Measurements from ENCODE around the gene USP40.

The USP40 gene

DNA sequence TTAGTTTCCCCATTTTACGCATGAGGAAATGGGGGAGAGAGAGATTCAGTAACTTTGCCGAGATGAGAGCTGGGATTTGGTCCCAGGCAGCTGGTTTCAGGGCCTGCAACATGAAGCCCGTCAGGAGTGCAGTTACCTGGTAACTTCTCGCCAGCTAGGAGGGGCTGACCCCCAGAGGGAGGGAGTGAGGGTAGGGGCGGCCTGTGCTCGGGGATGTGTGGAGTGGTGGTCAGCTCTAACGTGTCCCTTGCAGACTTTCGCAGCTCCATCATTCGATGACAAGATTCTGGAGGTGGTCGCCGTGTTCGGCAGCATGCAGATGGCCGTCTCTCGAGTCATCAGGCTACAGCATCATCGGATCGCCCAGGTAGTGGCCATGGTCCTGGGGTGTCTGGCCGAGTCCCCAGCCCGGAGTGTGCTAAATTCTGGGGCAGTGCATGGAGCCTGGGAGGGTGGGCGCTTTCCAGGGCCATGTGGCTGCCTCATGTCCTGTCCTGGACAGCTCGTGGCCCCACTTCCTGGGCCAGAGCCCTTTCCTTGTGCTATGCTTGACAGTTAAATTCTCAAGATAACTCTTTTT, 108.5 kb downstream of the USP40 start:
- DNase-seq = no peak

DNA sequence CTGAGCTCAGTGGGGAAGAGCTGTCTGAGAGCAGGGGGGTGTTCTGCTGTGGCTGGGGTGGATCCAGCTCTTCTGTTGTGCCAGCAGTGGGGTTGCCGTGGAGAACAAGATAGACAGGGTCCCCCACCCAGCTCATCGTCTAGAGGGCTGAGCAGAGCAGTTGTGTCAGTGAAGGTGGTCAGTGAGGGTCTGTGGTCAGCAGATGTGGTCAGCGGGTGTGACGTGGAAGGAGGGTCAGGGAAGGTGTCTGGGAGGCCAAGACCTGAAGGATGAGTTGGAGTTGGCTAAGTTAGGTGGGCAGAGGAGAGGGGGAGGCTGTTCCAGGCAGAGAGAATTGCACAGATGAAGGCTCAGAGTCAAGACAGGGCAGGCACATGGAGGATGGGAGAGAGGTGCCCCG, 109.2 kb downstream of the USP40 start:
- DNase-seq = no peak

DNA sequence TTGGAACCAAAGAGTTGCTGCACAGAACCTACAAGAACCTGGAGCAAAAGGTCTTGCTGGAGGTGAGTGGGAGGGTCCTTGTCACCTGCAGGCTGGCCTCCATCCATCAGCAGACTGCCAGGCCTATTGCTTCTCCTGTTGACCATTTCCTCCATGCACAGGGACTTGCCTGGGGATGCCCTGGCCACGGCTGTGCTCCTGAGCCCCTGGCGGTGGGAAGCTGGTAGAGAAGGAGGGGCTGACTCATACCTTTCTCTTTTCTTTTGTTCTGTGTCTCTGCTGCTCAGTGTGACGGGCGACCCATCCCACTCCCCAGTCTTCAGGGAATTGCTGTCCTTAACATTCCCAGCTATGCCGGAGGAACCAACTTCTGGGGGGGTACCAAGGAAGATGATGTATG, 109.6 kb downstream of the USP40 start:
- DNase-seq = no peak

DNA sequence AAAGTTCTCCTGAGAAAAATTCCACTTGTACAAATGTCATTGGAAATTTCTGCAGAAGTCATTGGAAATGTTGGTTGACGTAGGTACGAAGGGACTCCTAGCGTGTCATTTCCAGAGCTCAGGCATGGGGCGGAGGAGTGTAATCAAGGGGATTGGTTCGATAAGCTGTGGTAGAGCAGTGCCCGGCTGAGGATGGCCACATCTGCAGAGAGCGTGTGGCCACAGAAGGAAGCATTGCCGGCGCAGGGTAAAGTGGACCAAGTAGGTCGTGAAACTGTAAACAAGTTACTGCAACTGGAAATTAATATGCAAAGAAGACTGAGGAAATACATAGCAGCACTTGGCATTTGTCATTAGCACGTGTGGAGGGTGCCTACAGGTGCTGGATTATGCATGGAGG, 110.5 kb downstream of the USP40 start:
- DNase-seq = no peak

DNA sequence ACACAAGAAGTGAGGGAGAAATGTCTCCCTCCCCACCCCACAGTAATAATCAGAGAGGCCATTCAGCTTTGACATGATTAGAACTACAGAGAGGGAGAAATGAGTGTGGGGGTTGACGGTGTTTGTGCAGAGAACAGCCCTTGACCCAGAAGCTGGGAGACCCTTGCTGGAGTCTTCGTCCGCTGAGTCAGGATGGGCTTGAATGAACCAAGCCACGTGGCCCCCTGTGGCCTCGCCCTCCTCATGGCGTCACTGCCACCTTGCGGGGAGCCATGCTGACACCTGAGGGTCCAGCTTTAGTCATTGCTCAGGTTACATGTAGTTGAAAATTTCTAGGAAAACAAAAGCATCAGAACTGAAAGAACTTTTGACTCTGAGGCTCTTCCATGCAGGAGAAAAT, 111.1 kb downstream of the USP40 start:
- no peak for DNase-seq

DNA sequence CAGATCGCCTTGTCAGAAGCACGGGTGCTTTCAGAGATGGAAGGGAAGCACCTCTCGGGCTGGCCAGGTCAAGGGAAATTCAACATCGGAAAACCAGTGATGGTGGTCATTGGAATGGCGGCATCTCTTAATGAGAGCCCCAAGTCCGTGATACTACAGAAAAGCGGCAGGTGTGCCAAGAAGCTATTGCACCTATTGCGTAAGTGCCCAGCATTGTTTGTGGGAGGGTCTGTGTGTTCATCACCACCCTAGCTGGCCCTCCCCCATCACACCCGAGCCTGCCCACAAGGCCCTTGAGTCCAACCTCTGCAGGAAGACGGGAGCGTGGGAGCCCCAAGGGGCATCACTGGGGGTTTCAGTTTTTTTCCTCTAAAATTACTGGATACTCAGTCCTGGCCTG, 111.6 kb downstream of the USP40 start:
- no peak for DNase-seq

DNA sequence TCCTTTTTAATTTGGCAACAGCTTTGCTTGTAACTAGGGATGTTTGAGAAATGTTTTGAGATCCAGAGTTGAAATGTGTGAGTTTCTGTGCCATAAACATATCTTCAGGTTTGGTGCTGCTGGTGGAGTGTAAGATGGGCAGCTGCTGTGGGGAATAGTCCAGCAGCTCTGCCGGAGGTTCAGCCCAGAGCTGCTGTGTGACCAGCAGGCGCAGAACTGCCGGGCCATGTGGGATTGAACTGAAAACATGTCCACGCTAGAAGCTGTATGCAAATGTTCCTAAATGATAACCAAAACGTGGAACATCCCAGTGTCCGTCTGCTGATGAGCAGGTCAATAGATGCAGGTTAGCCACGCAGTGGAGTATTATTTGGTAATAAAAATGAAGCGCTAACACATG, 112.7 kb downstream of the USP40 start:
- no peak for DNase-seq

DNA sequence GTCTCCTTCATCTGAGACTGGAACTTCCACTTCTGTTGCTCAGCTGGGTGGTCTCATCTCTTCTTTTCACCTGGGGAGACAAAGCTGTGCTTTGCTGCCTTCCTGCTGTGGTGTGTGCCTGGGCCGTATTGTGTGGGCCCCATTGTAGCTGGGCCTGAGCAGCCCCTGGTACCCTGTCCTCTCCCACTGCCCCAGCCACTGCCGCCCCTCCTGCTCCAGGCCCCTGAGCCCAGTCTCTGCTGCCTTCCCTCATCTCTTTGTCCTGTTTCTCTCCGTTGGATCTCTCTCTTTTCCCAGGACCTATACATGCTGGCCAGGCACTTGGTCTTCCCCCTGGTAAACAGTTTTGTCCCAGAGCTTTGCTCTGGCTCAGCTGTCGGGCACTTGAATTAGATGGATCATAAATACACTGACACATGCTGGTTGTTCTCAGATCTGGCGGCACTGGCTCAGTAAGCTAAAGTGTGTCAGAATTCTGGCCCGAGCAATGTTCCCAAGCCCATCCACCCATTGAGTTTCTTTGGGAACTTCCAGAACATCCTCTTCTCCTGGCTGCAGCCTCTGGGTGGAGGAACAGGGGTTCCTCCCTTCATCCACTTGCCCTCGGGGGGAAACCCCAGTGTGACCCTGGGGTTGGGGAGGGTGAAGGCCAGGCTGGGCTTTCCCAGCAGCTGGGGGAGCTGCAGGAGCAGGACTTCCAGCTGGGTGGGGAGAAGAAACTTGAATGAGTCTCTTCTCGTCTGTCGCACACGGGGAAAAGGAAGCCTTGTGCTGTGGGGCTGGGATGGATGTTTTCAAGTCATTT, 113.3 kb downstream of the USP40 start:
- DNase-seq = no peak

DNA sequence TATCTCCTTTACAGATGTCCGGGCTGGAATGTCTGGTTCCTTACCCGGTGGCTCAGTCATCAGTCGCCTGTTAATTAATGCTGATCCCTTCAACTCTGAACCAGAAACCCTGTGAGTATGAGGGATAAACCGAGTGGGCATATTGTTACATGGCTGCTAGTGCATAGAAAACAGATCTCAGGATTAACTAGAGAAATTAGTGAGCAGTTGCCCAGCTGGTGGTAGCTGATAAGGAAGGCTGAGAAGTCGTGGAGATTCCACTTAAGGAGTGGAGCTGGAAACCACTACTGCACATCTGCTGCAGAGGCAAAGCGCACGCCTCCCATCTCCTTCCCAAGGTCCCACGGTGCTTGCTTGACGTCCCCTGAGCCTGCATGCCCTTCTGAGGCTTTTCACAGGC, 114.6 kb downstream of the USP40 start:
- no peak for DNase-seq

DNA sequence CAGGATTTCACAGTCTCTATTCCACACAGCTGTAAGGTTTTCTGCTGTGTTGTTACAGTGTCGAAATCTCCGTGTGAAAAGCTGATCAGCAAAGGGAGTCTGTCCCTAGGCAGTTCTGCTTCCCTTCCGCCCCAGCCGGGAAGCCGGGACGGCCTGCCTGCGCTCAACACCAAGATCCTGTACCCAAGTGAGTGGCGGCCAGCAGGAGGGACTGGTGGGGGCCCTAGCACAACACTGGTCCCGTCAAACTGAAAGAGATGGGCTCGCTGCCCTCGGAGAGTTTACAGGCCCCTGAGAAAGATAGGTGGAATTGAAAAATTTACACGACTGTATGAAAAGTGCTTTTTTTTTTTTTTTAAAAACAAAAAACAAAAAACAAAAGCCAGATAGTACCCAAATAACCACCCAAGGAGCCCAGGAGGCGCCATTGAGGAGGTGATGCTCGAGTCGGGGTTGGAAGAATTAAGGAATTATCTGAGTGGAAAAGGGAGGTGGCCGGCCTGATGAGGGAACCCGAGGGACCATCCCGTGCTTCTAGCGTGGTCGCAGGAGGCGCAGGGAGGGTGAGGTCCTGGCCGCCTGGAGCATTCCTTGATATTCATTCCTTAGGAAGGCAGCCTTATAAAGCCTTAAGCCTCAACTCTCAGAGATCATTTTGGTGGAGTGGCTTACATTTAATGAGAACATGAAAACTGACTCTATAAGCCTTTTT, 115.6 kb downstream of the USP40 start:
- no peak for DNase-seq

DNA sequence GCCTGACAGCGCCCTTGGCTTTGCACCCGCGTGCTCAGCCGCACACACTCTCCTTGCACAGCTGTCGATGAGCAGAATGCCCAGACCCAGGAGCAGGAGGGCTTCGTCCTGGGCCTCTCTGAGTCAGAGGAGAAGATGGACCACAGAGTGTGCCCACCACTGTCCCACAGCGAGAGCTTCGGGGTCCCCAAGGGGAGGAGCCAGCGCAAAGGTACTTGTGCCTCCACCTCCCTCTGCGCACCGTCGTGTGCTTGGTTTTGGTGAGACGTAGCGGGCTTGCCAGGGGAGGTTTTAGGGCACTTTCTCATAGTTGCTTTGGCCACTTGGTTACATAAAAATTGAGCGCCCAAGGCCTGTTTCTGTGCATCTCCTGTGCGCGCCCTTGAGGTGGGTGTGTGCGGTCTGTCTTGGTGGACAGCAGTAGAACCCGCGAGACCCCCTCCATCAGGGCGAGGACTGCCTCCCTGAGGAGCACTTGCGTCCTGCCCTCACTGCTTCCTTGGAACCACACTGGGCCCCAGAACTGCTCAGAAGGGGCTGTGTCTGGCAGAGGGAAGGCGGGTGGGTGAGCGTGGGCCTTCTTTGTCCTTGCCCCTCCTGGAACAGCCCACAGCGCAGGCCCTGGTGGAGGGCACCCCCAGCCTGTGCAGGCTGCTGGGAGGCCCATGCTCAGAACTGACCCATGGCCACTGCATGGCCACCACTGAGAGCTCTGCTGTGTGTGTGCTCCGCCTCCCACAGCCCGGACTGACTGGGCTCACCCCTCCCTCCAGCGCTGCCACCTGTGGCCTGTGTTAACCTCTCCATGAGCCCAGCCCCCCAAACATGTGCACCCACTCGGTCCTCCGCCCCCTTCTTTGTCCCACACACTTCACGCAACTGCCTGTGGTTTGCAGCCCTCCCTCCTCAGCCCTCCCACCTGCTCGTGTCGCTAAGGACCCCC, 116.4 kb downstream of the USP40 start:
- no peak for DNase-seq

DNA sequence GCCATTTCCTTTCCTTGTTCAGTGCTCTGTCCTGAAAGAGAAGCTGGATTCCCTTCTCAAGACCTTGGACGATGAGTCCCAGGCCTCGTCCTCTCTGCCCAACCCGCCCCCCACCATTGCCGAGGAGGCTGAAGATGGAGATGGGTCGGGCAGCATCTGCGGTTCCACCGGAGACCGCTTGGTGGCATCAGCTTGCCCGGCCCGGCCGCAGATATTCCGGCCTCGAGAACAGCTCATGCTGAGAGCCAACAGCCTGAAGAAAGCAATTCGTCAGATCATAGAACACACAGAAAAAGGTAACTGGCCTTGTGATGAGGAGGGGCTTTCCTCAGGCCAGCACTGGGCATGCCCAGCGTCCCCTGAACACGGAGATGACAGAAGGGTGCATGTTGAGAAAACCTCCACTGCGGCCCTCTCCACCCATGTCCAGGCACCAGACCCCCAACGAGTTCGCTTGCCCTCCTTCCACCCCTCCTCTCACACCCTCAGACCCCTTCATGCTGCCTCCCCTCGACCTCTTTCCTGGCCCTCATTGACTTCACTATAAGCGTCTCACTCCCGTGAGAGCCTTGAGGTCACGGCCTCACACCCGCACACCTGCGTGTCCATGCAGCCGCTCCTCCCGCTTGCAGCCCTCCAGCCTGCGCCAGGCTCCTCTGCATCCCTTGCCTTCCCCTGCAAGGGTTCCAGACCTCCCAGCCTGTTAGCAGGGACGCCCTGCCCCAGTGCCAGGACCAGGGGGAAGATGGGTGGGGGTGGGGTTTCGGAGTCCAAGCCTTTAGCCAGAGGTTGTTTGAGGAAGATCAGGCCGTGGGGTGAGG, 117.3 kb downstream of the USP40 start:
- no peak for DNase-seq

DNA sequence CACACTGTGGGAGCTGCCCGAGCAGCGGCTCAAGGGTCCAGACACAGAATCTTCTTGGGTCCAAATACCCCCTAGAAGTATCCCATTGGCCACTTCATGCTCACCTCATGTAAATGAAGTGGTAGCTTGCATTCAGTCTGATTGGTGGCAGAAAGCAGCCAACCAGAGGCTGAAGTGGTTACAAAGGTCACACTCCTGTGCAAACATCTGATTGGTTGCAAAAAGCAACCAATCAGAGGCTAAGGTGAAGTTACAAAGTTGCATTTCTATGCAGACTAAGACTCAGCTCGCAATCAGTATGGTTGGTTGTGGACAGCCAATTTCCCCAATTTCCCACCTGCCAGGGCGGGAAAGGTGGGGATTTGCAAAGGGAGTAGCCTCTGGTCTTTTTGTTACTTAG, 118.0 kb downstream of the USP40 start:
- DNase-seq = no peak

DNA sequence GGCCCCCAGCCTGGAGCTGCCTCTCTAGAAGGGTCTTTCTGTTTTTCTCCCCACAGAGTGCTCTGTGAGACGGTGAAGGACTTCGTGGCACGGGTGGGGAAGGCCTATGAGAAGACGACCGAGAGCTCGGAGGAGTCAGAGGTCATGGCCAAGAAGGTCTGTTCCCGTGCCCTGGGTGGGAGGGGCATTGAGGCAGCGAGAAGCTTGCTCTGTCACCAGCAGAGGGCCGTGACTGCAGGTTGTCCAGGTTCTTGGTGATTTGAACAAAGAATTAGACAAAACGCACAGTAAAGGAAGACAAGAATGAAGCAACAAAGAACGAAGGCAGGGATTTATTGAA, 118.4 kb downstream of the USP40 start:
- DNase-seq = no peak

DNA sequence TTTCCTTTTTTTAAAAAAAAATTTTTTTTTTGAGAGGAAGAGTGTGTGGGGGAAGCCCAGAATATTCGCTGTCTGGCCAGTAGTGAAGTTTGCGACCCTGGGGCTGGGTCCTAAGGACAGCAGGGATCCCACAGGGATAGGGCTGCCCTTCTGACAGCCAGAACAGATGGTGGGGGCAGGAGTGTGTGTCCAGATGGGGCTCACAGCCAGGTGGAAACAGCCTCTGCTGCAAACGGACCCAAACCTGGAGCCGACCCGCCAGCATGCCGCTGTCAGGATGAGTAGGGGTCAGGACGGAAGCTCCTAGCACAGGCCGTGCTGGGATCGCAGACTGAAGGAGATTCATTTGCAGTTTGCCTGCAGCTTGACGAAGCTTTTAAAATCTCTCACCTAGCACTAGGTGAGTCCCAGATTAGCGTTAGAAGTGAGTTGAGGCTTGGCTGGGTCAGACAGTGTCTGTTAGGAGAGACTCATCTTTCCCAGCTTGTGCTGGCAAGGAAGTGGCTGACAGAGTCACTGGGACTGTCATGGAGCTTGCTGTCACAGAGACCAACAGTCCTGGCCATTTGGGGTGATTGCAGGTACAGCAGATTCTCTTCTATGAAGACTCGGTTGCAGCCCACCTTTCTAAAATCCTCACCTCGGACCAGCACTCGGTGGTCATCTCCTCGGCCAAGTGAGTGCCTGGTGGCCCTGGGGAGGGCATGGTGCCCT, 118.9 kb downstream of the USP40 start:
- DNase-seq = no peak

DNA sequence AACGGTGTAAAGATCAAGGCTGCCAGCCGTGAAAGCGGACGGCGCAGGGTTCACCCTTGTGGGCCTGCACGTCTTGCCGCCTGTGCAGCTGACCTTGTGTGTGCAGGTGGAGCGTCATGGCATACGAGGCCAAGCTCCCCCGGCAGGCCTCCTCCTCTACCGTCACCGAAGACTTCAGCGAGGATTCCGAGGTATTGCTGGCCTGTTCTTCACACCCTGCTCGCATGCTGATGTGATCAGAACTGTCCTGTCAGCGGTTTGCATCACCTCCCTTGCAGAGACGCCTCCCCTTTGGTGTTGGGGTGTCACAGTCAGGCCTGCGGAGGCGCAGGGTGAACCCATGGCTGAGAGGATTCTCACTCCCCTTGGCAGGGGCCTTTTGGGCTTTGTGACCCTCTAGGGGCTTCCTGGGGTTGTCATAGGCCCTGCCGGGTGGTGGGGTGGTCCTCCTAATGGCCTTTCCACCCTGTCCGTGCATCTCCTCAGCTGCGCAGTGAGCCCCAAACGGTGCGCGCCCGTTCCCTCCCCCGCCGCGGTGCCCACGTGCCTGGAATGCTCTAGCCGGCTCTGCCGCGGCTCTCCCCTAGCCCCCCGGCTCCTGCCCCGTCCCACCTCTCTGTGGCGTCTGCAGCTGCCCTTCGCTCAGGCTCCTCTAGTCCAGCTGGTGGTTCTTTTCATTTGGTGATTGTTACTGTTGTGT, 119.8 kb downstream of the USP40 start:
- DNase-seq = no peak

DNA sequence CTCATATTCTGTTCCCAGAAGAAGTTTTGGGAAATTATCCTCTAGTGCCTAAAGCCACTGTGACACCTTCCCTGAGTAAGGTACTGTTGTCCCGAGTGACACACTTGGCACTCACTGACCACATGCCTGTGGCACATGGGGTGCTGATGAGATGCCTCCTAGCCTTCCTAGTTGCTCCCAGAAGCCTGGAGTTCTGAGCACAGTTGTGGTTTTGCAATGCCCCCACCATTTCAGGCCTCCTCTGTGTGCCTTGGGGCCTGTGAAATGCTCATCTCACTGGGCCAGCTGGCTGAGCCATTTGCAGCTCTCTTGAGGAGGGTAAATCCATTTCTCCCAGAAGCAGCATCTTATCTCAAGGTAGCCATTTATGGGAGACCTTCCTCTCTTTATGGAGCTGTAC, 120.5 kb downstream of the USP40 start:
- DNase-seq = no peak

DNA sequence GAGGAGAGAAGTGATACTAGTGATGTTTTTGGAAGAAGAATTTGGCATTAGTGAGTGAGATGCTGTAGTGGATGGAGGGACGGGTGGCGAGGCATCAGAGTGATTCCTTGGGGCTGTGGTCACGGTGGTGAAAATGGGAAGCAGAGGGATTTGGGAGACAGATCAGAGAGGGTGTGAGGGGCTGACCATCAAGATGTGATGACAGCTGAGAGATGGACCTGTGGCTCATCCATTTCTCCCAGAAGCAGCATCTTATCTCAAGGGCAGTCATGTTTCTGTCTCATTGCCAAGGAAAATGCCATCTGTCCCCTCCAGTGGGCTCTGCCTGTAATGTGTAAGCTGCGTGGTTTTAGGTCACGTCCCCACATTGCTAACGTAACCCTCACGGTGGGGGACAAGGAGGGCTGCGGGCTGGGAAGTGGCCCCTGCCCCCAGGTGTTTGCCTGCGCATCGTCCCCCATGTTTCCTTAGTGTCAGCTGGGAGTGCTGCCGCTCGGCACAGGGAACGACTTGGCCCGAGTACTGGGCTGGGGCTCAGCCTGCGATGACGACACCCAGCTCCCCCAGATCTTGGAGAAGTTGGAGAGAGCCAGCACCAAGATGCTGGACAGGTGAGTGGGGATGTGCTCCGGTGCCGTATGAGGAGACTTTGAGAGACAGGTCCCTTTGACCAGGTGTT, 121.3 kb downstream of the USP40 start:
- no peak for DNase-seq

DNA sequence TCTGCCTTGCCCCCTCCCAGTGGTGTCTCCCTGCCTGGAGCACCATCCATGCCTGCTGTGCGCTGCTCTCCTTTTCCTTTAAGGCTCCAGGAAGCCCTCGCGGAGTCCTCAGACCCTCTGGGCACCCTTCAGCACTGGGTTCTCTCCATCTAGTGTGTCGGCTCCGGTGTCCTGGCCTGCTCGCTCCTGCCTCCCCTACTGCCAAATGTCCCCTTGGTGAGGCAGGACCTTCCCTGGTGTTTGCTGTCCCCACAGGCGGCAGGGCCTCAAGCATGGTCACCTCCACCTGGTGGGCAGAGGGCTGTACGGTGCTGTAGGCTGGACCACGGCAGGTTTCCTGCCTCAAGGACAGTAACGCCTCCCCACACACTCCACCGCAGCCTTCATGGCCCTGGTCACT, 122.1 kb downstream of the USP40 start:
- DNase-seq = no peak

DNA sequence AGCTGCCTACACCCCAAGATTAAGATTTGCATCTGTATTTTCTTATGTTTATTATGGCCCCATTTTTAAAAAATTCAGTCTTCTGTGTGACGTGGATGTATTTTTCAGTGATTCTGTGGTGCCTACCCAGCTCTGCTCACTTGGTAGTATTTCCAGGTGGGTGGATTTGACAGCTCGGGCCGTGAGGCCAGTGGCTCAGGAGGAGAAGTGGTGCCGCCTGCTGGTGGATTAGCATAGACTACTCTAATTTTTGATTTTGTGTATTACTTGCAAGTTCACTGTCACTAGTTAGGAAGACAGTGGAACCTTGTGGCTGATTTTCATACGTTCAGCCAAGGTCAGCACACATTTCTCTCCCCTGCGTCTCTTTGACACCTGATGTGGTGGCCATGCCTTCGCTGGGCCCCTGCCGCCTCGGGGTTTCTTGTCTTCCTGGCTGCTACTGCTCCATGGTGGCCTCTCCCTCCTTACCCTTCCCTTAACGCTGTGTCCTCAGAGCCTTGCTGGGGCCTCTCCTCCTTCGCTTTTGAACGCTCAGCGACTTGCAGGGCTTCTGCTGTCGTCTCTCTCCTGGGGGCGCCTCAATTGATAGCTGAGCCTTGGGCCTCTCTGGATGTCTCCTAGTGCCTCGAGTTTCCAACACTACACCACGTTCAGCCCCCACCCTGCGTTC, 122.9 kb downstream of the USP40 start:
- peak; percentile 82 for DNase-seq
